Ammon's horn (tissue), 1 donor: Measurements from ENCODE around the gene GDPGP1.
"Not testable (repeated sequence)": the region's sequence is repeated elsewhere in the genome, so short reads cannot be mapped to it uniquely, and the experiment has no call there.

Experiments used
- DNase-seq: peaks from one replicate; pipeline ENCODE4 v3.0.0-alpha.2; 2016; ENCODE audit warnings: low spot score

The GDPGP1 gene, protein sequence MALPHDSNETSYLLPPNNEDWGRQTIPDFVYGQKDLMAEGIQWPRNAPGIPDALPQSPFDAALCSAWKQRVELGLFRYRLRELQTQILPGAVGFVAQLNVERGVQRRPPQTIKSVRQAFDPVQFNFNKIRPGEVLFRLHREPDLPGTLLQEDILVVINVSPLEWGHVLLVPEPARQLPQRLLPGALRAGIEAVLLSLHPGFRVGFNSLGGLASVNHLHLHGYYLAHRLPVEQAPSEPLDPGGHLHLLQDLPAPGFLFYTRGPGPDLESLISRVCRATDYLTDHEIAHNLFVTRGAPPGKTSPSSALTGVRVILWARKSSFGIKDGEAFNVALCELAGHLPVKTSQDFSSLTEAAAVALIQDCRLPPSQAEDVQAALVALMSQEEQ

DNA sequence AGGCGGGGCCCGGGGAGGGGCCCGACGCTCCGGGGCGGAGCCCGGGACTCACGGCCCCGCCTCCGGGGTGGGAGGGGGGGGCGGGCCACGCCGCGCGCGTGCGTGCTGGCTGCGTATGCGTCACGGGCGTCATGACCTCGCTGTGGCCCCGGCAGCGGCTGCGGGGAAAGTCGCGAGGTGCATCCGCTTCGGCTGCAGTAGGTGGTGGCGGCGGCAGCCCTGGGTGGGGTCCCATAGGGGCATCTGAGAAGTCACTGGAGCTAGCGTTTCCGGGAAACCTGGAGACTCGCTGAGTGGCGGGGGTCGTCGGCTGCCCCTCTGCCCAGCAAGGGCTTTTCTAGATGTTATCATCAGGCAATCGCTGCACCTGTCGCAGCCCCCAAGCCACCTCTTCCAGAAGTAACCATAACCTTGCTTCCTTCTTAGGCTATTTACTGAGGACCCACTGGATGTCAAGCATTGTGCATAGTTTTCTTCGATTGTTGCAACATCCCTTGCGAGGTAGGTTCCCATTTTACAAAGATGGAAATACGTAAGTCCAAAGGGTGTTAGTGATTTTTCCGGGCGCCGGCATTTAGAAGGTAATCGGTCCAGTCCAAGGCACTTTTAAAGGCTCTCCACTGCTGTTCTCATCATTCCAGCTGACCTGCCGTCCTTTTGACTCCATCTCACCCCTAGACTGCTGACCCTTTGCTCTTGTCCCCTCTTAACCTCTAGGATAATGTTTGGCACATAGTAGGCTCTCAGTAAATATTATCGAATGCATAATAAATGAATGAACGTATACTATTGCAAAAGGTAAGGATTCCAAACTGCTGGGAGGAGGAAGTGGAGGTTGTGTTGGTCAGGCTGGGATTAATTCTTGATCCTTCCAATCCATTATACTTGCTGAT is at the start of gene GDPGP1:
Gene GDPGP1 (plus strand): TSS at position 114 of the 893 bp plus-strand sequence. CDS start 6,700 bp downstream, outside the sequence.
- no peak for DNase-seq

DNA sequence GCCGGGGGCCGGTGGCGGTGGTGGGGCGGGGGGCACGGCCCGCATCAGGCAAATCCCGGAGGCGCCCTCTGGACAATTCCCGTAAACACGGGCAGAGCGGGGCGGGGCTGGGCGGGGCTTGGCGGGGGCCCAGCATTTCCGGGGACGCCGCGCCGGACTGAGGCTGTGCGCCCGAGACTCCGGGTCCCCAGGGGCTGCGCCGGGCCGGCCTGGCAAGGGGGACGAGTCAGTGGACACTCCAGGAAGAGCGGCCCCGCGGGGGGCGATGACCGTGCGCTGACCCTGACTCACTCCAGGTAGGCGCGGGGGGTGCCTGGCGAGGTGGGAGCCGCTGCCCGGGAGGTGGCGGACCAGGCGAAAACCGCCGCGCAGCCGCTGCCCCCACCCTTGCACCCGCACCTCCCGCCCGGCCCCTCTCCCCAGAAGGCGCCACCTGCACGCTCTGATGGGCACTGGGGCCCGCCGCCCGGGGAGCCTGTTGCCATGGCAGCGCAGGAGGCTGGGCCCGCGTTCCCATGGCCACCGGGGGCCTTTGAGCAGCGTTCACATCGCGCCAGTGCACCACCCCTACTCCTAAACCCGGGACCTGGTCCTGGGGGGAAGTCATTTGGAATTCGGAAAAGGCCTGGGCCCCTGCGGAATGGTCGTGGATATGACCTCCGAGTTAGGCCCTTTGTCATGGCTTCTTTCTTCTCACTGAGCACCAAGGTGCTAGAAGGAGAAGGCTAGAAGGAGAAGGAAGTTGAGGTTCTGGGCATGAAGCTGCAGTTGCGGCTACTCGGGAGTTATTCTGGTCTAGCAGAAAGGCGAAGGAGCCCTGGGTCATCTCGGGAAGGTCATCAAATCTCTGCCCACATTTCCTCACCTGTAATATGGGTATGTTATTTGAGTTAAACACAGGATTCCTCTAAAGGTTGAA is 49.0 kb upstream of the GDPGP1 start:
- peak; percentile 83 for DNase-seq

DNA sequence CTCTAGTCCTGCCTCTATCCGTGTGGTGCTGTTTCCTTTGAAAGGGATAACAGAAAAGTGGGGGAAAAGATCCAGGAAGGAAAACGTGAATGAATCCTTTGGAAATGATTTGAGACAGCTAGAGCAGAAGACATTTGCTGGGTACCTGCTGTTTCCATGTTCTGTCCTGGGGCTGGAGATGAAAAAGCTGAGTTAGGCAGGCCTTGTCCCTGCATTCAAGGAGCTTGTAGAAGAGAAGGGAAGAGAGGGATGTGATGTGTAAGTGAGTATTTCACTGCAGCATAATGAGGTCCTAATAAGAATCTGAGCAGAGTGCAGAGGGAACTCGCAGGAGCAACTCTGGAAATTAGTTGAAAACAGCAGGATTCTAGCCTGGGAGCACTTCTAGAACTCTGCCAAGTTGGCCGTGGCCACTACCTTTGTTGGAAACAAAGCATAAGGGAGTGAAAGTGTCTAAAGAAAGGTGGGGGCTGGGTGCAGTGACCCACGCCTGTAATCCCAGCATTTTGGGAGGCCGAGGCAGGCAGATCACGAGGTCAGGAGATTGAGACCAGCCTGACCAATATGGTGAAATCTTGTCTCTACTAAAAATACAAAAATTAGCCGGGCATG is 46.6 kb upstream of the GDPGP1 start:
- no peak for DNase-seq

DNA sequence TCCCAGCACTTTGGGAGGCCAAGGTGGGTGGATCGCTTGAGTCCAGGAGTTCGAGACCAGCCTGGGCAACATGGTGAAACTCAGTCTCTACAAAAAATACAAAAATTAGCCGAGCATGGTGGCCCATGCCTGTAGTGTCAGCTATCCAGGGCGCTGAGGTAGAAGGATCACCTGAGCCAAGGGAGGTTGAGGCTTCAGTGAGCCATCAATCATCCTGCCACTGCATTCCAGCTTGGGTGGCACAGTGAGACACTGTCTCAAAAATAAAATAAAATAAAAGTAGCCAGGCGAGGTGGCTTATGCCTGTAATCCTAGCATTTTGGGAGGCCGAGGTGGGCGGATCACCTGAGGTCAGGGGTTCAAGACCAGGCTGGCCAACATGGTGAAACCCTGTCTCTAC is 45.9 kb upstream of the GDPGP1 start:
- not testable (repeated sequence) for DNase-seq

DNA sequence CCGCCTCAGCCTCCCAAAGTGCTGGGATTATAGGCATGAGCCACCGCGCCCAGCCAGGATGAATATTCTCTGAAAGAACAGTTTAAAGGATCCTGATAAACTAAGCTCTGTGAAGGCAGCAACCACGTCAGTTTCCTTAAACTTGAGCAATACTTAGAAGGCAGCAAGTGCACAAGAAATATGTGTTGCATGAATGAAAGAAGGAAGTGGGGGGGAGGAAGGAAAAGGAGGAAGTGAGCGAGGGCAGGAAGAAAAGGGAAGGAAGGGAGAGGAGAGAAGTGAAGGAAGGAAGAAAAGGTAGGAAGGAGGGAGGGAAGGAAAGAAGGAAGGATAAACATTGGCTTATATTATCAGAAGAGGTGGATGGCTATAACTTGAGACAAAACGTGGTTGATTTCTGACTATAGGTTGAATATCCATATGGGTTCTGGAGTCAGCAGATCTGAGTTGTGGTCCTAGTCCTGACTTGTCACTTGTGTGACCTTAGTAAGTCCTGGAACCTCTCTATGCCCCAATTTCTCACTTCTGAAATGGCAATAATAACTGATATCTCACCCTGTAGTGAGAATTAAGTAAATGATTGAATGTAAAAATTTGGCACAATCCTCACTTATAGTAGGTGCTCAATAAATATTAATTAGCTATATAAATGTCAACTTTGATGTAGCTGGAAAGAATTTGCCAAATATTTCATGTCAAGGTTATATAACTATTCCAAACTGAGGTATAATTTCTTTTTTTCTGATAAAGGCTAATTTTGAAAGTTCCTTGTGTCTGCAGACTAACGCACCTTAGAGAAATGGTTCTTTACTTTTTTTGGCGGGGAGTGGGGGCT is 44.9 kb upstream of the GDPGP1 start:
- no peak for DNase-seq

DNA sequence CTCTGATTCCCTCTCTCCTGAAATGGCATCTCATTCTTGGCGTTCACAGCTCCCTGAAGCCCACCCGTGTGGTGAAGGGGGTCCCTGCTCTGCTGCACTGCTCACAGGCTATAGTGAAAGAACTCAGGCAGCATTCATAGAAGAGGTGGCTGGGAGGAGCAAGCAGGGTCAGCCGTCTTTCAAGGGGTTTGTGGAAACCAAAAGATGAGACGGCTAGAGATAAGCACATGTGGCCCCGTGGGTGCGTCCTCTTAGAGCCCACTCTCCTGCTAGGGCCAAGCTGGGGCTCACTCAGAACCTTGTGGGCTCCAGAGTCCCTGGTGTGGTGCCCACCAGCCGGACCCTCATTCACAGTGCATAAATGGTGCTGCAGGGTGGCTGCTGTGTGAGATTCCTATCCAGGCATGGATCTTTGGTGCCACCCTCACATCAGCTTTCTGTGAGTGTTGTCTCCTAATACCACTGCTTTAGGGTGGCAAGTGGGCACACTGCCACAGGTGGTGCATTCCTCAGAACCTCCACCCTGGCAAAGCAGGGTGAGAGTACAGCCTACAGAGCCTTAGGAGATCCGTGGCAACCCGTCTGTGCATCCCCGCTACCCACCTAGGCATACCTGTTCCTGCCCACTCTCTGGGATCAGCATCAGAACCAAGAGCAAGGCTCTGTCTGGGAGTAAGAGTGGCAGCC is 44.1 kb upstream of the GDPGP1 start:
- DNase-seq = no peak

DNA sequence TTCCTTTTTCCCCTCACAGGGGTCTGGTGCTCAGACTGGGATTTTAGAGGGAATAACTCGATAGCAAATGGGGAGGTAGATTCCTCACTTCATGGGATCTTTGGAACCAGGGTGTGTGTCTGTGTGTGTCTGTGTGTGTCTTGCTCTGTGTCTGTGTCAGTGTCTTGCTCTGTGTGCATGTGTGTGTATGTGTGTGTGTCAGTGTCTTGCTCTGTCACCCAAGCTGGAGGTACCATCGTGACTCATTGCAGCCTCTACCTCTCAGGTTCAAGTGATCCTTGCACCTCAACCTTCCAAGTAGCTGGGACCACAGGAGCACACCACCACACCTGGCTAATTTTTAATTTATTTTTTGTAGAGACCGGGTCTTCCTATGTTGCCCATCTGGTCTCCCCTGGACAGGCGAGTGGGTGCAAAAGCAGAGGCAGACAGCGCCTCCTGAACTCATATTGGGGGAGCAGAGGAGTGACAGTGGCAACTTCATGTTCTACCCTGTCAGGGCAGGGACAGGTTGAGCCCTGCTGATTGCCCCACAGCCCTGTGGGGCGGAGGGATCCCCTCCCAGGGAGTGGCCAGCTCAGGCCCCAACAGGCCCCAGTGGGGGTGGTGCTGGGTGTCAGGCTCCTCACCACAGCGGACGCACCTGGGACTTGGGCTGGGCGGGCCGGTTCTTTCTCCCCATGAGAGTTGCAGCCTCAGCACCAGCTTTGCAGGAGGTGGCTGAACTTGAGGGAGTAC is 43.2 kb upstream of the GDPGP1 start:
- DNase-seq = no peak

DNA sequence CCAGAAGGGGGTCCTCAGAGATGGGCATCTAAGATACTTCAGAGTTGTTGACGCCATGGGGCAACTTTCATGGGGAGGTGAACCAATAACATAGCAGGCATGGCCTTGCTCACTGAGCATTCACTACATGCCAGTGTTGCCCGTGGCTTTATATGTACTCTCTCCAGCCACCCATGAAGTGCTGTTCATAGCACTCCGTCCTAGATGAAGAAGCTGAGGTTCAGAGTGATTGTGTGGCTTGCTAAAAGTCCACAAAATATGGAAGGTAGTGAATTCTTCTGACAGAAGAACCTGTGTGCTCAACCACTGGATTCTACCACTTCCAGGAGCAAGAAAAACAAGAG is 42.7 kb upstream of the GDPGP1 start:
- no peak for DNase-seq

DNA sequence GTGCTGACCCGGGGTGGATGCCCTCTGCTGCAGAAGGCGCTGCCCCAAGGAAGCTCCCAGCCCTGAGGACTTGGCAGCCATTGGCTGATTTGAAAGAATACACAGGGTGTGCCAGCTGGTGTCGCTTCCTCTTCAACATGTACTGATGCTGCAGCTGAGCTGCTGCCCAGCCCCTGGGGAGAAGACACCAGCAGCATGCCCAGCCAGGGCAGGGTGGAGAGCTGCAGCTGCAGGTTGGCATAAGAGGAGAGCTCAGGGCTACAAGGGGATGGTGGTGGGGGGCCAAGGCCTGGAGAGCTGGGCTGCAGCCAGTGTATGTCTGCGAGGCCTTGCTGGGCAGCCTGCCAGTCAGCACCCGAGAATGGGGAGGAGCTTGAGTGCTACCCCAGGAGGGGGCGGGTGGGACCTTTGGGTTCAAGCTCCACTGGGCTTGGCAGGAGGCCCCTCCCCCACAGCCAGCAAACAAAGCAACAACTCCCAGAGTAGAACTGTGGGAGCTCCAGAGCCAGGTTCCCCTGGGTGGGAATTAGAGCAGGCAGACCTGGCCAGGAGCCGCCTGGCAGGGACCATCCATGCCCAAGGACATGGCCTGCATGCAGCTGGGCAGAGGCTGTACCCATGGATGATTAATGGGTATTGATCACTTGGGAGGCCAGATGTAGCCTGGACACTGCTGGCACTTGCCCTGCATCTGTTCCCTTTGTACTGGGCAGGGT is 42.1 kb upstream of the GDPGP1 start:
- DNase-seq = peak; percentile 94

DNA sequence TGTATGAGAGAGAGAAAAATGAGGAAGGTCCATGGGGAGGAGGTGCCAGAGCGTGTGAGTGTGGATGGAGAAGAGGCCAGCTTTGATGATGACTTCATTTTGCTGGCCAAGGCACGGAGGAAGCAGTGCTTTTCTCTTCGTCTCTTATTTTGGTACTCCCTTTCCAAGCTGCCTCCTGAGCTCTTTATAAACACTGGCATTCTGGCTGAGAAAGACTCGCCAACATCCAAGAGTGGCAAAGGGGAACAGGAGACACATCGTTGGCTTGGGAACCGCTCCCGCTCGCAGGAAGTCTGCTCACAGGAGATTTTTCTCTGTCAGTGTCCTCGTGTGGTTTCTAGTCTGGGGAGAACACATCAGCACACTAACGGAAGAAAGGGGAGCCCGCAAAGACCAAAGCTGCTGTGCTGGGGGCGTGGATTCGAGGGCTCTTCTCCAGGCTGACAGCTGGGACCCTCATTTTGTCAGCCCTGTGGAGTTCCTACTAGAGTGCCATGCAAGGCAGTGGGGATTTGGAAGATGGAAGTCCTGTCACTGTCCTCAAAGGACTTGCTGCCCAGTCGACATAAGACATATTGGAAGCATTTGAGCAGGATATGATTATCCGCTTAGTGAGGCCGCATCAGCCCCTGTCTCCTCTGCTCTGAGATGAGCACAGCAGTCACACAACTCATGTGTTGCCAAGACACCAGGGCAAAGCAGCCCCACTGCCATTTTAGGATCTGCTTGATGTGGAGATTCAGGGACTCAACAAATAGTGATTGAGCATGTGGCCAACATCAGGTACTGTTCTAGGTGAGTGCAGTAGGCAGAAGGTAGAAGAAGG is 40.8 kb upstream of the GDPGP1 start:
- DNase-seq = peak; percentile 78

DNA sequence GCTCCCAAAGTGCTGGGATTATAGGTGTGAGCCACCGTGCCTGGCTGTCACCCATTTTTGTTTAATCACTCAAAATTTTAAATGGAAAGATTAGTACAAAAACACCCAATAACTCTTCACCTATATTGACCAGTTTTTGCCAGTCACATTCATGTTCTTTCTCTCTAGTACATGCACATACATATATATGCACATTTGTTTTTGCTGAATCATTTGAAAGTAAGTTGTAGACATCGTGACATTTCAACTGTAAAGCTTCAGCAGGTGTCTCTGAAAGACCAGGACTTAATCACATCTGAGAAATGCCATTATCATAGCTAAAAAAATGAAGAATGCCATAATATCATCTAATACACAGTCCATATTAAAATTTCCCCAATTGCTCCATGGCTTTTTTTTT is 39.4 kb upstream of the GDPGP1 start:
- DNase-seq = no peak

DNA sequence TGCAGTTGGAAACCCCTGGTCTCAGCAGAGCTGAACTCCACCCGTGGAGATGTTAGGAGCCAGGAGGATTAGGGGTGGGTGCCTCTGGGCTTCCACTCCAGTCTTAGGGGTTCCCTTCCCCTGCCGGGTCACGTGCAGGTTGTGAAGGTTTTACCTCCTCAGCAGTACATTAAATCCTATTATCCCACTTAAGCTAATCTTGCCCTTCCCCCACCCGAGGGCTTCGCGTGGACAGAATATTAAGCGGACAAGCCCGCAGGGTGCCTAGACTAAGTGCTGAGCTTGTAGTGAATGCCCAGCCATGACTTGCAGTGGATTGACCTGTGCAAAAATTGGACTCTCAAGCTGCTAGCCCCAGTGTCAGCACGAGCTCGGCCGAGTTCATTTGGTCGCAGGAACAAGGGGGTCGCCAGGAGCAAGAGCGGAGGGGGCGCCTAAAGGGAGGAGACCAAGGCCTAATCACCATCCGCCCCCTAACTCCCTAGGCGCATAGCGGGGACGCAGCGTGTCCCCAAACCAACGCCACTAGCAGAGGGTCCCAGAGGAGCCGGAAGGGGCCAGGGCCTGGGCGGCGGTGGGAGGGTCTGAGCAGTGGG is 33.4 kb upstream of the GDPGP1 start:
- DNase-seq = peak; percentile 43

DNA sequence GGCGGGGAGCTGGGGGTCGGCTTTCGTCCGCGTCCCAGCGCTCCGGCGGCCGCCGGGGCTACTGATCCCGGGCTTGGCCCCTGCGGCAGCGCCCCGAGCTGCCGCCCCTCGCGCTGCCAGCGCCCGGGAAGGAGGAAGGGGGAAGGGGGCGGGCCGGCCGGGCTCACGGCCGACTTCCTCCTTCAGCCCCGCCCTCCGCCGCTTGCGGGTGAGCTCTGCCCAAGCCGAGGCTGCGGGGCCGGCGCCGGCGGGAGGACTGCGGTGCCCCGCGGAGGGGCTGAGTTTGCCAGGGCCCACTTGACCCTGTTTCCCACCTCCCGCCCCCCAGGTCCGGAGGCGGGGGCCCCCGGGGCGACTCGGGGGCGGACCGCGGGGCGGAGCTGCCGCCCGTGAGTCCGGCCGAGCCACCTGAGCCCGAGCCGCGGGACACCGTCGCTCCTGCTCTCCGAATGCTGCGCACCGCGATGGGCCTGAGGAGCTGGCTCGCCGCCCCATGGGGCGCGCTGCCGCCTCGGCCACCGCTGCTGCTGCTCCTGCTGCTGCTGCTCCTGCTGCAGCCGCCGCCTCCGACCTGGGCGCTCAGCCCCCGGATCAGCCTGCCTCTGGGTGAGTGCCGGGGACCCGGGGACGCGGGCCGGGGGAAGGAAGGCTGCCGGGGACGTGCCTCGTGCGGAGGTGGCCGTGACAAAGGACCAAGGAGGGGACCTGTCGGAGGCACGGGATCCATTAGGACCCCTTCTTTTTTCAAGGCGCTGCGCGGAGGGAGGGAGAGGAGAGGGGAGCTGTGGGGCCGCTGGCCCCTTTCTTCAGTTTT is 32.7 kb upstream of the GDPGP1 start, which contains the start of gene SEMA4B:
Gene SEMA4B (plus strand): TSS at position 201 of the 814 bp plus-strand sequence. CDS start 249 bp downstream, at position 450.
- peak; percentile 77 for DNase-seq

DNA sequence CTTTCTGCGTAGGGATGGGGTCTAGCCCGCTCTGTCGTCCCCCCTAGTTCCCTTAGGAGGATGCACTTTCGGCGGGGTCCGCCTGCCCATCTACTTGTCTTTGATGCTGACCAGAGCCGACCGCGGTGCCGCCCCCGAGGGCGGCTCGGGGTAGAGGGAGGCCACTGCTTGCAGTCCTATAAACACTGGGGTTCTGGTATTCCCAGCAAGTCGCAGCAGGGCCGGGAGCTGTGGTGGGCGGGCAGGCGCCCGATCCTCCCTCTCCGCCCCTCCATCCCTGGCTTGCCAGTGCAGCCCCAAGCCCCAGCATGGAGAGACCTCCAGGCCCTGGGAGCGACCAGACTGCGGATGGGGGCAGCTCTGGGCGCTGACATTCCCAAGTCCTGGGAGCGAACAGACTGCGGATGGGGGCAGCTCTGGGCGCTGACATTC is 32.0 kb upstream of the GDPGP1 start:
- no peak for DNase-seq

DNA sequence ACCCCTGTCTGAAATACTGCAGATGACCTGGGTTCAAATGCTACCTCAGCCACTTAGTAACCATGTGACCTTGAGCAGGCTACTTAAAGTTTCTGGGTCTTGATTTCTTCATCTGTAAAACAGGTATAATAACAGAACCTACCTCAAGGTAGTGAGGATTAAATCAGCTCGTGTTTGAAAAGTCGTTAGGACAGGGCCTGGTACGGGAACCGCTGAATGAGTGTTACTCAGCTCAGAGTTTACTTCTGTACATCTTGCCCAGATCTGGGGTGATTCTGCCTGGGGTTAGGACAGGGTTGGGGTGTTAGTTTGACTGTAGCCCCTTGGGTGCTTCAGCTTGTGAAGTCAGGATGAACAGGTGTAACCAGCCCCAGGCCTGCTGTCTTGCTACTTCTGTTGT is 31.1 kb upstream of the GDPGP1 start:
- no peak for DNase-seq

DNA sequence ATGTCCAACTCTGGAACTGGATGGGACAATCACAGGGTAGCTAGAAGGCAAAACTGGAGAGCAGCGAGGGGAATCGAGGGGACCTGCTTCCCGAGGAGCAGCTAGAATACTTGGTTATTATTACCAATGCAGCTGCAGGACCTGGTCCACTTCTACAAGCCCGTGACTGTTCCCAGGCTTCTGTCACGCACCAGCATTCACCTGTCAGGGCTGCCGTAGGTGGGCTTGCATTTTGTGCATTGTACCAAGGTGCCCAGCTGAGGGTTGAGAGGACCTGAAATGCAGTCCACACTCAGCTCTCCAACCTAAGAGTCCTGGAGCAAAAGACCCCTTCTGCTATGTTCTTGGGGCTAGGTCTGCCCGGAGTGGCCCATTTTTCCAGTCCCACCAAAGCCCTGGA is 30.5 kb upstream of the GDPGP1 start:
- no peak for DNase-seq
